ENCODE results near the gene DBI. TPM values are rescaled to one million over a fixed set of nuclear protein-coding genes. Genes with fewer than 3 reads are reported as not detected.

The DBI gene
- 47.5 and 68.9 TPM in 2 replicates for total RNA-seq

DNA sequence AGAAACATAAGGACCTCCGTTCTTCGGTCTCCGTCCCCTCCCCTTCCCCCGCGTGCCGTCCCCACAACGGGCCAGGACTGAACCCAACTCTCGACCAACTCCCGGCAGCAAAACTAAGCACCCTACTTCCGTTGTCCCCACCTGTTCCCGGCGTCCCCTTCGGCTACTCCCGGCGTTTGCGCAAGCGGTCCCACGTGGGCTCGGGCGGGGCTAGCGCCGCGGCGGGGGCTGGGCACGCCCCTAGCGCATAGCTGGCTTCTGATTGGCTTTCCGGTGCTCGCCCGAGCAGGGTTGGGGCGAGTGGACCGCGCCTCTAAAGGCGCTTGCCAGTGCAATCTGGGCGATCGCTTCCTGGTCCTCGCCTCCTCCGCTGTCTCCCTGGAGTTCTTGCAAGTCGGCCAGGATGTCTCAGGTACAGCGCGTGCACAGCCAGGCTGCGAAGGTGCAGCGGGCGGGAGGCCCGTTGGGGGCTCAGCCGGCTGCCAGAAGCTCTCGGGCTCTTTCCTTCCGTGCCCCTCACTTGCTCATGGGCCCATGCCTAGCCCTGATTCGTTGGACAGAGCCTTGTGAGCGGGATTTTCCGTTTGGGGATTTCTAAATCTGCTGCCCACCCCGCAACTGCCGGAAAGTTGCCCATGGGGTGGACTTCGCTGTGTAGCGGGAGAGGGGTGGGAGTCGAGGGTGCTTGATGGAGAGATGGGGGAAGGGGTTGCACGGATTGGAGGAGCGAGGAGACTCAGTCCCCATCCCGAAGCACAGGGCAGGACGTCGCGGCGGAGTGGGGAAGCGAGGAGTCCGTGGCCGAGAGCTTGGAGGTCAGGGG is at the start of gene DBI, which contains the start of gene C2orf76:
TSS of gene DBI (plus strand) at position 329 of the 823 bp plus-strand sequence. CDS start at position 404, 75 bp downstream.
TSS of gene C2orf76 (minus strand) at position 186 of the 823 bp plus-strand sequence. CDS start 26,875 bp downstream, outside the sequence.

Other genes with a start within 250 kb of the DBI start
- under 0.01 TPM in 1 of 2 replicates, not detected in the other for gene C1QL2, start 208.2 kb upstream of the DBI start, total RNA-seq
- 58.3 and 74.0 TPM in 2 replicates for gene STEAP3, start 143.1 kb upstream of the DBI start, total RNA-seq
- 5.7 and 6.7 TPM in 2 replicates for gene C2orf76, start 143 bp upstream of the DBI start, total RNA-seq
- gene TMEM37, start 64.9 kb downstream of the DBI start, total RNA-seq, result 0.29 and 0.66 TPM in 2 replicates
- gene SCTR, start 157.5 kb downstream of the DBI start, total RNA-seq, result not detected in 2 replicates
- not detected in 2 replicates for gene CFAP221, start 177.5 kb downstream of the DBI start, total RNA-seq